ENCODE measurements around the gene GGACT. TPM values are rescaled to one million over a fixed set of nuclear protein-coding genes. Genes with fewer than 3 reads are reported as not detected.
A peak's percentile ranks its signal among the peaks of the same experiment; 100 is the strongest.

GGACT gene
- total RNA-seq, 2 donors from 2014 or later: 1.9 to 2.7 TPM

- no peak for ATAC-seq
- intact Hi-C loops (cut with DNase I): no loop called here
Observed at GRCh38 chr13:100561599-100562204, 26.9 kb downstream of the GGACT start.

GRCh38 chr13:100561158-100561499 is 27.5 kb downstream of the GGACT start:
- intact Hi-C loops (cut with DNase I): no loop called here
- DNase-seq (no peak), ATAC-seq (no peak)

More at GRCh38 chr13:100561599-100562204, 26.9 kb downstream of the GGACT start:
- no peak for DNase-seq

- ATAC-seq: no peak
- intact Hi-C loops (cut with DNase I): no loop called here
Observed at GRCh38 chr13:100560498-100561157, 28.0 kb downstream of the GGACT start.

GRCh38 chr13:100559886-100560285 is 28.7 kb downstream of the GGACT start:
- no peak for DNase-seq
- ATAC-seq: no peak
- intact Hi-C loops (cut with DNase I): no loop called here

More at GRCh38 chr13:100560498-100561157, 28.0 kb downstream of the GGACT start:
- no peak for DNase-seq

DNA sequence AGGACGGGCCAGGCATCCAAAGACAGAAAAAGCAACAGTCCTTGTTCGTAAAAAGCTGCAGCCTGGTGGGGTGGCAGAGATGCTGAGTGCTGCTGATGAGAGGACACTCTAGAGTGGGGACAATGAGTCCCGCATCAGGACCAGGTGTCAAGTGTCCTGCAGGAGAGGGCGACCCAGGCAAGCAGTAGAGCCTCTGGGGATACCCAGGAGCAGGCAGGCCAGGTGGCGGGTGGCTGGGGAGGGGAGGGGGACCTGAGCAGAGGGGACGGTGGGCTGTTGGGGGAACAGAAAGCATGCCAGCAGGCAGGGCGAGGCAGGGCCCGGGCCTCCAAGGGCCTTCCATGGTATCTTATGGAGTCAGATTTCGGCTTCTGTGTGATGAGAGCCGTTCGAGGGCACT is 35.8 kb downstream of the GGACT start:
- no peak for ATAC-seq
- intact Hi-C loops (cut with DNase I): no loop called here
- DNase-seq: no peak

DNA sequence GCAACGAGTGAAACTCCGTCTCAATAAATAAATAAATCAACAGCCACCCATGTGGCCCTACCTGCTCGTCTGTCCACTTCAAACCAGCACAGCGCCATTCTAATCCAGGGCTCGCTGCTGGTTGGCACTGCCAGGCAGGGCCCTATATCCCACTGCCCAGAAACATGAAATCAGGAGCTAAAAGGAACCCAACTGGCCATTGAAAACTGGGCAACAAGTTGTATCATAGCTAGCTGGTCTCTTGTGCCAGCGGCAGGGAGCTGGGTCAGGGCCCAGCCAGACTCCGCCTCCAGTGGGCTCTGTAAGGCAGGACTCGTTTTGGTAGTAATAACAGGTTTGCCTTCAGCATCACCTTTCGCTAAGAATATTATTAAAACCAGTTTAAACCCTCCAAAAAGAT is 39.3 kb downstream of the GGACT start:
- ATAC-seq (no peak), DNase-seq (no peak)

GRCh38 chr13:100547791-100548201 is 40.8 kb downstream of the GGACT start:
- no peak for DNase-seq
- intact Hi-C loops (cut with DNase I): no loop called here
- ATAC-seq: no peak

More for the DNA sequence above, 39.3 kb downstream of the GGACT start:
- intact Hi-C loops (cut with DNase I): no loop called here

DNA sequence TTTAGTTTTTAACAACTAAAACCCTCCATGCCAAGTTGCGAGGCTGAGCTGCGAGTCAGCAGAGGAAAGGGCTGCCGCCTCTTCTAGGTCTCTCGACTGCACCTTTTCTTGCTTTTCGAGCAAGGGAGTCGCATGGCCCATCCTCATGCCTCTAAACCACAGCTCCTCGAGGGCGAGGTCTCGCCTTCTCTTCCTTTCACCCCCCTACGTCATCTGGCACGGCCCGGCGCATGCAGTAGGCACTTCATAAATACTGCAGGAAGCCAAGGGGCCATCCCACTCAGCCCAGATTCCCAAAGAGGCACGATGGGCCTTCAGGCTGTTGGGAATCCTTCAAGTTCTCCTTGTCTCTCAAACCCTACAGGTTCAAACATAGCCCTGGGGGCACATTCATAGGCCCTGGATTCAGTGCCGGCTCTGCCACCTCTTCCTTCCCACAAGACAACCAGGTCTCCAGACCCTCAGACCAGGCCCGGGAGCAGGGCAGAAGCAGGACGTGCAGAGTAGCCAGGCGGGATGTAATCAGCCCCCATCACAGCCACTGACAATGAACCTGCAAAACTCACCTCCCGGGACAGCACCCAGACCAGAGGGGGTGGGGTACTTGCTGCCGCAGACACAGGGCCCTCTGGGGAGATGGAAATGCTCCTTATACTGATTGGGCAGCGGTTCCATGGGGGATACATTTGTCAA is 41.7 kb downstream of the GGACT start:
- ATAC-seq: no peak
- DNase-seq: no peak
- intact Hi-C loops (cut with DNase I): no loop called here

- no peak for ATAC-seq
- DNase-seq: no peak
- intact Hi-C loops (cut with DNase I): no loop called here
Observed at GRCh38 chr13:100545684-100546061, 42.9 kb downstream of the GGACT start.

- peak; percentile 83 to 87 for ATAC-seq
- intact Hi-C loops (cut with DNase I): no loop called here
- peak; percentile 73 for DNase-seq
Observed at GRCh38 chr13:100544866-100545683, 43.5 kb downstream of the GGACT start.

DNA sequence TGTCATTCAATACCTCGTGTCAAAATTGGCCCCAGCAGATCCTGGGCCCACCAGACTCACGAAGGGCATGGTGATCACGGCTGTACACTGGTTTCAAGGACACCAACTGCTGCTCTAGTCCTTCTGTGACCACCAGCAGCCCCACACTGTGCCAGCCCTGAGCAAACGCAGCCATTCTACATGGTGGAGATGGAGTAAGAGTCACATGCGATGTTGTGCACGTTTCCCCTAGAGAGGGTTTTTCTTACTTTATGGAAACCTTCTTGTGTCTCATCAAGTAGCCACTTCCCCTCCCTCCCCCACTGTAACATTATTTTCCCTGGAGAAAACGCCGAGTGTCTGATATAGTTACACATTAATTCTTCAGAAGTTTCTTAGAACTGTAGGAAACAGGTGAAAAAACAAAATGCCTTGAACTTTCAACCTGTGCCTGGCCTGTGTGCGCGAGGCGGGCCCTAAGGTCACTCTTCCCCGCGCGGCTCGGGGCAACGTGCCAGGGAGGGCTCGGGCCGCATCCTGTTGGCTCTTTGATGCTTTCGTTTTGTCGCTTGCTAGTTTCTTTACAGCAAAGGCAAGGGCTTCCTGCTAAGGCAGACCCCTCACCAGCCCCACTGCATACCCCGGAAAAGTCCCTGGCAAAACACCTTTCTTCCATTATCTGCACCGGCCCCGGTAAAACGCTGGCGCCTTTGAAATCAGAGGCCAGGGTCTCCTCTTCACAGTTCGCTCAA is 44.6 kb downstream of the GGACT start:
- intact Hi-C loops (cut with DNase I): no loop called here
- DNase-seq: peak; percentile 31
- ATAC-seq: peak in 1 of 2 donors; percentile 34

DNA sequence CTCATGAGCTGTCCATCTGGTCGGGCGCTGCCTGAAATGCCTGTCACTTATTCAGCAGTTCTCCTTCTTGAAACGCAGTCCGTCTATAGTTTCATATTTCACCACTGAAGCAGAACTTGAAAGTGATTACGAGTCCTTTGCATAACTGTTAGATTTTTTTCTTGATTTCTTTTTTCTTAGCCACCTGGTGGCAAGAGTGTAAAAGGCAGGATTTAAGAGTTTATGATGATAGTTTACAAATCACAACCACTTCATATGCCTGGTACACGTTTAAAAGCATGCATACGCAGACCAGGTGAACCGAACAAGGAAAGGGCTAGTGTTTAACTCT is 45.8 kb downstream of the GGACT start:
- DNase-seq (no peak), ATAC-seq (no peak)

GRCh38 chr13:100541897-100542825 is 46.4 kb downstream of the GGACT start:
- no peak for ATAC-seq
- intact Hi-C loops (cut with DNase I): no loop called here

More for the DNA sequence above, 45.8 kb downstream of the GGACT start:
- intact Hi-C loops (cut with DNase I): no loop called here

DNA sequence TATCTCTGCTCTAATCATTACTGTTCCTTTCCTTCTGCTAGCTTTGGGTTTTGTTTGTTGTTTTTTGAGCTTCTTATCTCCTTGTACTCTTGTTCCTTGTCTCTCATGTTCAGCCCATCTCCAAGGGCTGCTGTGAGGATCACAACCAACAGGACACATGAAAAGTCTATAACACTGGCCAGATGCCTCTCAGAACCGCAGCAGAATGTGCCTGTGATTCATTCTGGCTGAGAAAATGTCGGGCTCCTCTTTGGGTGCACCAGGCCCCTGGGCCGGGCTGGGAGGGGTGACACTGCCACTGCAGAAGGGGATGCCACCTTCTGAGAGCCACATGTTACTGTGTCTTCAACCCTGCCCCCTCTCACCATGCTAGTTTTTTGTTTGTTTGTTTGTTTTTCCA is 48.0 kb downstream of the GGACT start:
- intact Hi-C loops (cut with DNase I): no loop called here
- DNase-seq: no peak
- ATAC-seq: no peak

More at GRCh38 chr13:100541897-100542825, 46.4 kb downstream of the GGACT start:
- no peak for DNase-seq

DNA sequence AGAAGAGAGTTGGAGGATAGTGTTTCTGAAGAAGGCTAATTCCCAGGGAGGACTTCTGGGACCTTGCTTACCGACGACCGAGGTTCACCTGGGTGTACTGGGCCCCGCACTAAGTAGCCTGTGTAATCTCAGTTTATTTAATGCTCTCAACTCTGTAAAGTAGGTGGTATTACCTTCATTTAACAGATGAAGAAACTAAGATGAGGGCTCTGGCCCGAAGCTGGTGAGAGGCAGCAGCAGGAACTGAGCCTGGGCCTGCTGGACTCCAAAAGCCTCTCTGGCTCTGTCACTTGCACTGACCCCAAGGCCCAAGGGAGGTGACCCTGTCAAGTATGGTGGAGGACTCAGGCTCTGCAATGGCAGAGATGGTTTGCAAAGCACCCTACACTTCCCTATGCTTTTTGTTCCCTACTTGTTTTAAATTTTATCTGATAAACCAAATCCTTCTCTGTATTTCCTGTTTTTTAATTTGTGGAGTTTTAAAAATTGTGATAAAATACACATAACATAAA is 50.6 kb downstream of the GGACT start:
- no peak for ATAC-seq
- intact Hi-C loops (cut with DNase I): no loop called here

DNA sequence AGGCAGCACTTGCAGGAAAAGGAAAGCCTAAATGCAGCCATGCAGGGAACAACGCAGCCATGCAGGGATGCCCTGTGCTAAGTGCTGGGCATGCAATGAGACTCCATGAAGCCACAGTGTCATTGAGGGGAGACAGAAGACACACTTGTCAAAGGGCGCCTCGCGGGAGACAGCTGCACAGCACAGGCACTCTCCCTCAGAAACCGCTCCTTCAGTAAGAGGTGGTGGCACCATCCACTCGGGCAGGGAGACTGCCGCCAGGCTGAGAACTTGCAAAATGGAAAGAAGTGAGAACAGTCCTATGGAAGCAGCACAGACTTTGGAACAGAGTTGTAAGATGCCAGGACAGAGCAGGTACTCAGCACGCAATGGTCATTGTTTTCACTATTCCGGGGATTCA is 51.1 kb downstream of the GGACT start:
- intact Hi-C loops (cut with DNase I): no loop called here
- no peak for ATAC-seq

More for the DNA sequence above, 50.6 kb downstream of the GGACT start:
- no peak for DNase-seq

DNA sequence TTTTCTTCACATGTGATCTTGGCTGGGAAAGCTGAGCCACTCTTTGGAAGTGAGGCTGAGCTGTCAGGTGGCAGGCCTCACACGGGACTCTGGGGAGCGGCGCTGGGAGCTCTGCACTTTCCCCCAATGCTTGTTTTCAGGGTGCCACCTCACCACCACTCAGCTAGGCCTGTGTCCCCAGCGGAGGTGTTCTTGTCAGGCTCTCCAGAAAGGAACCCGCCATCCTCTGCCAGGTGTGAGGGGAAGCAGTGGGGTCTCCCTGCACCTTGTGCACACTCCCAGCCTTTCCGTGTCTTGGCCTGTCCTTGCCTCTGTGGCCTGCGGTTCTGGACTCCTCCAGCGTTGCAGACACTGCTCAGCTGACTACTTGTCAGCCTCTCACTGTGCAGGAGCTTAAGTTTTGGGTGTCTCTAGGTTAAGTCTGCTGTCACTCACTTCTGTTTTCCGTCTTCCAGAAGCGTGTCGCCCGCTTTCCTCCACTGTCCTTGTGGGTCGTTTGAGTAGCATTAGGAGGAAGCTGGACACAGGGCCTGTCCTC is 51.9 kb downstream of the GGACT start:
- ATAC-seq: no peak
- no peak for DNase-seq
- intact Hi-C loops (cut with DNase I): no loop called here

More for the DNA sequence above, 51.1 kb downstream of the GGACT start:
- no peak for DNase-seq
